Spleen (tissue), 7 donors: ENCODE results near the gene PARP9.

Source experiments
- POLR2A ChIP-seq, 3 donors: fragments of 450-650 bp; IDR thresholded peaks; one replicate each; pipeline ENCODE4 v1.5.1; 2017; ENCODE audit warnings: antibody characterized with exemption in 3 of 3, mild to moderate bottlenecking in 1 of 3
- POLR2AphosphoS5 ChIP-seq, 3 donors: sonication (generic); formaldehyde crosslinking; IDR thresholded peaks; one replicate each; pipeline ENCODE4 v1.5.1; 2017; ENCODE audit warnings: antibody characterized with exemption in 3 of 3
- TF ChIP-seq, protein P1 (sequence below), 11 experiments: fragments of 200-600 bp in 7 of 11; fragments of 450-650 bp in 4 of 11; sonication (generic) in 4 of 11; IDR thresholded peaks in 8 of 11; conservative IDR thresholded peaks in 3 of 11; 1 replicate in 7 of 11; 2 replicates in 4 of 11; pipeline versions ENCODE4 v1.4.0 to v1.8.0; 2016 to 2021; ENCODE audit warnings: antibody characterized with exemption in 11 of 11, inconsistent platforms in 4 of 11, mild to moderate bottlenecking in 1 of 11
- donor health status: DM: no; HTN: no; CAD: no; lungs with moderate emphysema.
- donor health status: DM: no; HTN: no; CAD: no.
- donor health status: DM: no; HTN: no; CAD: no.

DNA sequence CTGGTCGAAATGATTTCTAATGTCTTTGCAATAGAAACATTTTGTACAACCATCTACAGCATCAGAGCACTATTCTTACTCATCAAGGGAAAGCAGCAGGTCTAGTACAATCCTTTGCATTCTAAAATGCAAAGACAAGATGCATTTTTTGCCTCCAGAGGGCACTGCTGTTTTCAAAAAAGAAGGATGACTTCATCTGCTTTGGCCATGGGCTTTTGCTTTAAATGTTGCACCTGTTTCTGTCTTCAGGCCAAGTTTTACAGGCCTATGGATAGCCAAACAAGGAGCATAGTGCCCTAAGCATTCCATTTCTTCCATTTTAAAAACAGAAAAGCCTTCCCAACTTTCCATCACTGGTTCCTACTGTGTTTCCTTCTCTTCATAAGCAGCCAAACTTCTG is 3.4 kb downstream of the PARP9 start:
- TF ChIP-seq POLR2A (IDR thresholded peaks at IDR 0.05) (no peak), POLR2AphosphoS5 (IDR thresholded peaks at IDR 0.05) (no peak)
- TF ChIP-seq, protein P1, sequence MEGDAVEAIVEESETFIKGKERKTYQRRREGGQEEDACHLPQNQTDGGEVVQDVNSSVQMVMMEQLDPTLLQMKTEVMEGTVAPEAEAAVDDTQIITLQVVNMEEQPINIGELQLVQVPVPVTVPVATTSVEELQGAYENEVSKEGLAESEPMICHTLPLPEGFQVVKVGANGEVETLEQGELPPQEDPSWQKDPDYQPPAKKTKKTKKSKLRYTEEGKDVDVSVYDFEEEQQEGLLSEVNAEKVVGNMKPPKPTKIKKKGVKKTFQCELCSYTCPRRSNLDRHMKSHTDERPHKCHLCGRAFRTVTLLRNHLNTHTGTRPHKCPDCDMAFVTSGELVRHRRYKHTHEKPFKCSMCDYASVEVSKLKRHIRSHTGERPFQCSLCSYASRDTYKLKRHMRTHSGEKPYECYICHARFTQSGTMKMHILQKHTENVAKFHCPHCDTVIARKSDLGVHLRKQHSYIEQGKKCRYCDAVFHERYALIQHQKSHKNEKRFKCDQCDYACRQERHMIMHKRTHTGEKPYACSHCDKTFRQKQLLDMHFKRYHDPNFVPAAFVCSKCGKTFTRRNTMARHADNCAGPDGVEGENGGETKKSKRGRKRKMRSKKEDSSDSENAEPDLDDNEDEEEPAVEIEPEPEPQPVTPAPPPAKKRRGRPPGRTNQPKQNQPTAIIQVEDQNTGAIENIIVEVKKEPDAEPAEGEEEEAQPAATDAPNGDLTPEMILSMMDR (IDR thresholded peaks at IDR 0.05 in 8 of 11, conservative IDR thresholded peaks at IDR 0.05 in 3 of 11), result peak in 10 of 11 experiments; percentile 34 to 82 (median 70)
